K562 (cell line): Measurements from ENCODE around the gene DTNBP1. TPM values are rescaled to one million over a fixed set of nuclear protein-coding genes. Genes with fewer than 3 reads are reported as not detected.

Source experiments
- ATAC-seq: fragments of 200-7000 bp; cut with Tn5 transposase; 3 replicates; pipeline ENCODE4 v1.9.1; 2020; ENCODE audit warnings: moderate library complexity
- BruUV-seq: library from RNA; stranded (reverse); fragments of 400-500 nt; replicated peaks from 2 replicates; lab custom pipeline; 2021; lab: Mats Ljungman, UMichigan
- CTCF ChIA-PET: fragments of 300-600 bp; formaldehyde crosslinking; extraction: SDS; loops from one replicate; lab custom pipeline; 2021; ENCODE audit warnings: low intra/inter-chr PET ratio; lab: Yijun Ruan, JAX
- POLR2A ChIA-PET: fragments of 300-600, 350-650 bp; sonication (Branson Sonifier 250); formaldehyde crosslinking; extraction: SDS; loops from one replicate; lab custom pipeline; 2021; ENCODE audit warnings: antibody characterized with exemption, inconsistent platforms; lab: Yijun Ruan, JAX
- DNase-seq, 4 experiments: peaks; one replicate each; pipeline versions ENCODE4 v3.0.0 to v3.0.0-alpha.2; 2011 to 2018; ENCODE audit warnings: low spot score in 3 of 4, mixed read lengths in 3 of 4; ENCODE audit errors: extremely low read depth in 1 of 4
- FAIRE-seq: peaks from 2 replicates; lab custom pipeline; 2011; peaks lifted over from hg19 to GRCh38; lab: Jason Lieb, UNC
- H2AFZ ChIP-seq: 2 replicates; pipeline ENCODE4 v1.6.0; 2011; ENCODE audit warnings: low read depth, low read length, control low read depth, inconsistent platforms
- H3K27ac ChIP-seq: fragments of 200-600 bp; 3 replicates; pipeline ENCODE4 v1.8.0; 2011; ENCODE audit warnings: low read depth, mild to moderate bottlenecking, control low read depth, inconsistent platforms, low read length, moderate library complexity, mixed read lengths; ENCODE audit errors: extremely low read depth
- H3K27me3 ChIP-seq, 2 experiments: fragments of 300-600 bp in 1 of 2; 2 replicates in 1 of 2; 3 replicates in 1 of 2; pipeline versions ENCODE4 v1.6.0 to v1.8.0; 2011; ENCODE audit warnings: inconsistent platforms in 2 of 2, low read length in 2 of 2, mild to moderate bottlenecking in 1 of 2, mixed read lengths in 1 of 2, moderate library complexity in 1 of 2; ENCODE audit not compliant: control insufficient read depth in 2 of 2, insufficient read depth in 2 of 2
- H3K36me3 ChIP-seq: fragments of 300-600 bp; 3 replicates; pipeline ENCODE4 v1.8.0; 2011; ENCODE audit warnings: mild to moderate bottlenecking, low read length, inconsistent platforms; ENCODE audit not compliant: control insufficient read depth, insufficient read depth
- H3K4me1 ChIP-seq, 2 experiments: fragments of 200-600 bp in 1 of 2; replicated peaks in 1 of 2; 2 replicates in 1 of 2; 3 replicates in 1 of 2; pipeline versions ENCODE4 v1.5.1 to v1.8.0; 2011; ENCODE audit warnings: inconsistent platforms in 2 of 2, low read length in 2 of 2, mild to moderate bottlenecking in 1 of 2, mixed read lengths in 1 of 2, moderate library complexity in 1 of 2; ENCODE audit not compliant: control insufficient read depth in 2 of 2, insufficient read depth in 2 of 2
- H3K4me2 ChIP-seq: 2 replicates; pipeline ENCODE4 v1.6.1; 2011; ENCODE audit warnings: low read length, control low read depth, inconsistent platforms, mixed read lengths; ENCODE audit not compliant: insufficient read depth
- H3K4me3 ChIP-seq: fragments of 200-600 bp; sonication (generic), shearing (Covaris generic); 2 replicates; pipeline ENCODE4 v1.5.1; 2016; ENCODE audit warnings: control low read depth, inconsistent platforms
- H3K79me2 ChIP-seq: fragments of 200-600 bp; 3 replicates; pipeline ENCODE4 v1.8.0; 2011; ENCODE audit warnings: low read length, inconsistent platforms; ENCODE audit not compliant: control insufficient read depth, insufficient read depth
- H3K9ac ChIP-seq, 2 experiments: 2 replicates each; pipeline versions ENCODE4 v1.6.0 to v1.6.1; 2011; ENCODE audit warnings: low read depth in 2 of 2, low read length in 2 of 2, control low read depth in 1 of 2, inconsistent platforms in 1 of 2, mild to moderate bottlenecking in 1 of 2, mixed read lengths in 1 of 2; ENCODE audit not compliant: insufficient read depth in 1 of 2
- H3K9me1 ChIP-seq: one replicate; pipeline ENCODE4 v1.6.0; 2011; ENCODE audit warnings: inconsistent platforms, mild to moderate bottlenecking, low read length, moderate library complexity; ENCODE audit not compliant: control insufficient read depth, insufficient read depth
- H3K9me3 ChIP-seq: replicated peaks from 2 replicates; pipeline ENCODE4 v1.5.1; 2011; ENCODE audit warnings: low read depth, low read length, inconsistent platforms; ENCODE audit not compliant: control insufficient read depth, insufficient read depth
- H4K20me1 ChIP-seq: replicated peaks from 2 replicates; pipeline ENCODE4 v1.6.1; 2011; ENCODE audit warnings: low read length, inconsistent platforms, mixed read lengths; ENCODE audit not compliant: control insufficient read depth, insufficient read depth
- GTF2F1 ChIP-seq: IDR thresholded peaks from 2 replicates; pipeline ENCODE4 v1.6.1; 2011; ENCODE audit warnings: low read depth, low read length, improper control_type of control experiment
- NEUROD1 ChIP-seq: fragments of 150-350 bp; IDR thresholded peaks from 2 replicates; pipeline ENCODE4 v1.6.1; 2014; ENCODE audit warnings: borderline replicate concordance, low read length, low read depth; ENCODE audit not compliant: partially characterized antibody
- RBM15 ChIP-seq: fragments of 200-400 bp; formaldehyde crosslinking; IDR thresholded peaks from 2 replicates; pipeline ENCODE4 v1.6.1; 2018; ENCODE audit warnings: mild to moderate bottlenecking, low read length, moderate library complexity; ENCODE audit not compliant: insufficient read depth
- ZNF274 ChIP-seq: IDR thresholded peaks from 2 replicates; pipeline ENCODE4 v1.6.1; 2011; ENCODE audit warnings: low read depth, mild to moderate bottlenecking, low read length, moderate library complexity, borderline replicate concordance
- WGBS: fragments of 100-300 bp; shearing (Covaris generic); methylation state at CpG from one replicate; pipeline ENCODE4 v1.1.6; 2016; ENCODE audit warnings: low coverage, mixed read lengths; ENCODE audit not compliant: insufficient coverage; ENCODE audit errors: missing lambda C conversion rate; 5-methylcytosine and 5-hydroxymethylcytosine counted together
- in situ Hi-C: fragments of 300-500 bp; cut with MboI; formaldehyde crosslinking; loops from 4 replicates; pipeline ENCODE4 v1.15.0; 2018; ENCODE audit warnings: inconsistent platforms, mixed read lengths
- intact Hi-C: fragments of 100-400 bp; cut with micrococcal nuclease; formaldehyde crosslinking; loops from 2 replicates; pipeline ENCODE4 v1.14.2; 2022
- polyA plus RNA-seq, 8 experiments: library from polyadenylated mRNA; depleted of rRNA in 4 of 8; stranded (reverse) in 5 of 8; unstranded in 3 of 8; fragments of >200 nt; fragmentation: Nextera tagmentation in 2 of 8; fragmentation: Illumina TruSeq in 1 of 8; extraction: Ambion mirVana in 2 of 8; extraction: Trizol in 1 of 8; gene quantifications; 2 replicates each; pipeline versions ENCODE4 v1.2.1 to v1.2.3, GENCODE V29; 2011 to 2014; ENCODE audit warnings: inconsistent platforms in 1 of 8, missing spikeins in 1 of 8
- total RNA-seq, 7 experiments: library from RNA; depleted of rRNA in 6 of 7; stranded (reverse); fragments of >200 nt in 6 of 7; fragmentation: Illumina TruSeq in 2 of 7; extraction: Trizol in 2 of 7; gene quantifications; 2 replicates each; pipeline versions ENCODE4 v1.2.1 to v1.2.3, GENCODE V29; 2011 to 2021; ENCODE audit warnings: low replicate concordance in 1 of 7
- TF ChIP-seq, protein P1 (sequence below): sonication (generic); formaldehyde crosslinking; IDR thresholded peaks from 2 replicates; pipeline ENCODE4 v1.8.1; 2022; ENCODE audit warnings: missing genetic modification reagents
- TF ChIP-seq, protein P2 (sequence below): sonication (generic); formaldehyde crosslinking; IDR thresholded peaks from 2 replicates; pipeline ENCODE4 v1.8.1; 2023; ENCODE audit warnings: mild to moderate bottlenecking, missing genetic modification reagents

The DTNBP1 gene
- total and polyA plus RNA-seq, 9 of the 15 experiments (the other 6 are each of a cell fraction or from before 2014, with no cell fraction given): 16.7 to 54.5 (median 21.4) TPM

DNA sequence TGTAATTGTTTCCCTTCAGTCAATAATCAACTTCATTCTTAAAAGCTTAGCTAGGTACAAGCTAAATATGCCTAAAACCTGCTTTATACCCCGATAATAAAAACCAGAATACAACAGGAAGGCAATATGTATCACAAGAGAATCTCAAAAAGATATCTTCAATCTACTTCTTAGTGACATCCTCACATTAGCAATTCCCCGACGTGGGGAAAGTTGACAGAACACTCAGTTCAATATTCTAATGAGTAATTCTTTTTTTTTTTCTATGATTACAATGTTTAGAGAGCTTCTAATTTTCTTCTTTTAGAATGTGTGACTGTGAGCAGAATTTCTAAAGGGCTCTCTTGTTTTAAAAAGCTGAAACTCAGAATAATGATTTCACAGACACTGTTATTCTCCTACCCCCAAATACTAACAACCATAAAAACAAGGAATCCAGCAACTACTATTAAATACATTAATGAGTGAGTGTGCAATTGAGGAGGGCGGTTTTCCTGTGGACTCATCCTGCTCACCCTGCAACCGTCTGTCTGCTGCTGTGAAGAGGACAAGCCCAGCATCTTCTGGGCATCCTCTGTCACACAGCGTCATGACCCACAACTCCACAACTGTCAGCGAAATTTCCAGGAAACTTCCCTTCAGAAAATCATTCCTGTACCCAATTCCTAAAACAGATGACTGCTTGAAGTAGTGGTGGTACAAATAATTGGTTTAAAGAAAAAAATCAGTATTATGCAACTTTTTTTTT is 68.1 kb downstream of the DTNBP1 start (continued):
- TF ChIP-seq ZNF274 (no peak), NEUROD1 (no peak)
- TF ChIP-seq, all 486 proteins: peak for 0

DNA sequence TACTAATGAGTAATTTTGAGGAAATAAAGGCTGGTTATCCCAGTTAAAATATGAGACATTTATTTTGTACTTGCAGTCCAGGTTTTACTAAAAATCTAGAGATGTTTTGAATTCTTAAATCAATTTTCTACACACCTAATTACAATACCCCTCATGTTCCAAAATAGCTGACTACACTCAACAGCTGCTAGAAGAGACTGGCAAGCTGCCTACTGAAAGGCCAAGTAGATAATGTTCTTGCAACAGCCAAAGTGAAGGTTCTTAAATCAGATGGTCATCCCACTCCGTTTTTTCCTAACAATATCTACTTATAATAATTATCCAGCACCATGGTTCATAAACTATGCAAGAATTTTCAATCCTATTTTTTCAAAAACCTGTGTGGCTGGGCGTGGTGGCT is 69.0 kb downstream of the DTNBP1 start:
- H3K4me1 ChIP-seq: 0 out of 5 replicates have a peak, but pooled peaks cover 0 to 4% of the 10 kb centered on the region in 2 experiments
- no peaks in the 10 kb centered on the region for H3K36me3 ChIP-seq
- H3K27ac ChIP-seq: no peak overlapping the region
- FAIRE-seq (no peak), DNase-seq (no peak), ATAC-seq (no peak)
- in situ Hi-C loops (no loop called here), intact Hi-C loops (no loop called here)
- no peak overlapping the region for H2AFZ ChIP-seq
- H3K9me1 ChIP-seq: no peaks in the 10 kb centered on the region
- H3K9me3 ChIP-seq: no peaks in the 10 kb centered on the region
- no peak overlapping the region for H3K4me2 ChIP-seq
- ChIA-PET POLR2A (interaction anchor here (0.7 to 1.1 kb wide), 2 partner anchors 18 to 608 kb away, joined by 3 read pairs; no protein-coding TSS in a partner anchor), CTCF (no interaction called here)
- no peaks in the 10 kb centered on the region for H3K79me2 ChIP-seq
- no peak overlapping the region for H3K4me3 ChIP-seq
- no peaks in the 10 kb centered on the region for H4K20me1 ChIP-seq
- BruUV-seq: no TSS peak
- TF ChIP-seq, protein P1, sequence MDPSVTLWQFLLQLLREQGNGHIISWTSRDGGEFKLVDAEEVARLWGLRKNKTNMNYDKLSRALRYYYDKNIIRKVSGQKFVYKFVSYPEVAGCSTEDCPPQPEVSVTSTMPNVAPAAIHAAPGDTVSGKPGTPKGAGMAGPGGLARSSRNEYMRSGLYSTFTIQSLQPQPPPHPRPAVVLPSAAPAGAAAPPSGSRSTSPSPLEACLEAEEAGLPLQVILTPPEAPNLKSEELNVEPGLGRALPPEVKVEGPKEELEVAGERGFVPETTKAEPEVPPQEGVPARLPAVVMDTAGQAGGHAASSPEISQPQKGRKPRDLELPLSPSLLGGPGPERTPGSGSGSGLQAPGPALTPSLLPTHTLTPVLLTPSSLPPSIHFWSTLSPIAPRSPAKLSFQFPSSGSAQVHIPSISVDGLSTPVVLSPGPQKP (CRISPR knock-in tag): no peak
- TF ChIP-seq GTF2F1 (no peak), RBM15 (no peak)
- TF ChIP-seq, protein P2, sequence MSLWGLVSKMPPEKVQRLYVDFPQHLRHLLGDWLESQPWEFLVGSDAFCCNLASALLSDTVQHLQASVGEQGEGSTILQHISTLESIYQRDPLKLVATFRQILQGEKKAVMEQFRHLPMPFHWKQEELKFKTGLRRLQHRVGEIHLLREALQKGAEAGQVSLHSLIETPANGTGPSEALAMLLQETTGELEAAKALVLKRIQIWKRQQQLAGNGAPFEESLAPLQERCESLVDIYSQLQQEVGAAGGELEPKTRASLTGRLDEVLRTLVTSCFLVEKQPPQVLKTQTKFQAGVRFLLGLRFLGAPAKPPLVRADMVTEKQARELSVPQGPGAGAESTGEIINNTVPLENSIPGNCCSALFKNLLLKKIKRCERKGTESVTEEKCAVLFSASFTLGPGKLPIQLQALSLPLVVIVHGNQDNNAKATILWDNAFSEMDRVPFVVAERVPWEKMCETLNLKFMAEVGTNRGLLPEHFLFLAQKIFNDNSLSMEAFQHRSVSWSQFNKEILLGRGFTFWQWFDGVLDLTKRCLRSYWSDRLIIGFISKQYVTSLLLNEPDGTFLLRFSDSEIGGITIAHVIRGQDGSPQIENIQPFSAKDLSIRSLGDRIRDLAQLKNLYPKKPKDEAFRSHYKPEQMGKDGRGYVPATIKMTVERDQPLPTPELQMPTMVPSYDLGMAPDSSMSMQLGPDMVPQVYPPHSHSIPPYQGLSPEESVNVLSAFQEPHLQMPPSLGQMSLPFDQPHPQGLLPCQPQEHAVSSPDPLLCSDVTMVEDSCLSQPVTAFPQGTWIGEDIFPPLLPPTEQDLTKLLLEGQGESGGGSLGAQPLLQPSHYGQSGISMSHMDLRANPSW (CRISPR knock-in tag): no peak
- no peak overlapping the region for H3K9ac ChIP-seq
- WGBS: 57% methylated on average over 2 of the region's 2 CpGs
- no peaks in the 10 kb centered on the region for H3K27me3 ChIP-seq
